Panc1 (cell line): ENCODE measurements around the gene SLCO3A1.

Experiments used
- POLR2AphosphoS5 ChIP-seq: IDR thresholded peaks from 2 replicates; pipeline ENCODE4 v1.6.1; 2012; ENCODE audit warnings: mild to moderate bottlenecking, low read depth, low read length, moderate library complexity
- SIN3A ChIP-seq: IDR thresholded peaks from 2 replicates; pipeline ENCODE4 v1.6.1; 2012; ENCODE audit warnings: low read depth, mild to moderate bottlenecking, low read length, moderate library complexity, borderline replicate concordance; ENCODE audit not compliant: insufficient read depth
- TCF7L2 ChIP-seq: IDR thresholded peaks from 2 replicates; pipeline ENCODE4 v1.6.1; 2011; ENCODE audit warnings: mild to moderate bottlenecking, low read depth, low read length, inconsistent platforms
- TF ChIP-seq, protein P1 (sequence below): fragments of 450-650 bp; IDR thresholded peaks from 2 replicates; pipeline ENCODE4 v1.5.1; 2017; ENCODE audit warnings: mild to moderate bottlenecking
- TF ChIP-seq, protein P2 (sequence below), 2 experiments: IDR thresholded peaks; 2 replicates each; pipeline ENCODE4 v1.6.1; 2011 to 2012; ENCODE audit warnings: low read depth in 2 of 2, control low read depth in 1 of 2, low read length in 1 of 2, mild to moderate bottlenecking in 1 of 2, moderate library complexity in 1 of 2; ENCODE audit not compliant: insufficient read depth in 1 of 2

GRCh38 chr15:91988071-91988470 is 134.6 kb downstream of the SLCO3A1 start:
- TF ChIP-seq, protein P1, sequence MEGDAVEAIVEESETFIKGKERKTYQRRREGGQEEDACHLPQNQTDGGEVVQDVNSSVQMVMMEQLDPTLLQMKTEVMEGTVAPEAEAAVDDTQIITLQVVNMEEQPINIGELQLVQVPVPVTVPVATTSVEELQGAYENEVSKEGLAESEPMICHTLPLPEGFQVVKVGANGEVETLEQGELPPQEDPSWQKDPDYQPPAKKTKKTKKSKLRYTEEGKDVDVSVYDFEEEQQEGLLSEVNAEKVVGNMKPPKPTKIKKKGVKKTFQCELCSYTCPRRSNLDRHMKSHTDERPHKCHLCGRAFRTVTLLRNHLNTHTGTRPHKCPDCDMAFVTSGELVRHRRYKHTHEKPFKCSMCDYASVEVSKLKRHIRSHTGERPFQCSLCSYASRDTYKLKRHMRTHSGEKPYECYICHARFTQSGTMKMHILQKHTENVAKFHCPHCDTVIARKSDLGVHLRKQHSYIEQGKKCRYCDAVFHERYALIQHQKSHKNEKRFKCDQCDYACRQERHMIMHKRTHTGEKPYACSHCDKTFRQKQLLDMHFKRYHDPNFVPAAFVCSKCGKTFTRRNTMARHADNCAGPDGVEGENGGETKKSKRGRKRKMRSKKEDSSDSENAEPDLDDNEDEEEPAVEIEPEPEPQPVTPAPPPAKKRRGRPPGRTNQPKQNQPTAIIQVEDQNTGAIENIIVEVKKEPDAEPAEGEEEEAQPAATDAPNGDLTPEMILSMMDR = no peak
- TF ChIP-seq, protein P2, sequence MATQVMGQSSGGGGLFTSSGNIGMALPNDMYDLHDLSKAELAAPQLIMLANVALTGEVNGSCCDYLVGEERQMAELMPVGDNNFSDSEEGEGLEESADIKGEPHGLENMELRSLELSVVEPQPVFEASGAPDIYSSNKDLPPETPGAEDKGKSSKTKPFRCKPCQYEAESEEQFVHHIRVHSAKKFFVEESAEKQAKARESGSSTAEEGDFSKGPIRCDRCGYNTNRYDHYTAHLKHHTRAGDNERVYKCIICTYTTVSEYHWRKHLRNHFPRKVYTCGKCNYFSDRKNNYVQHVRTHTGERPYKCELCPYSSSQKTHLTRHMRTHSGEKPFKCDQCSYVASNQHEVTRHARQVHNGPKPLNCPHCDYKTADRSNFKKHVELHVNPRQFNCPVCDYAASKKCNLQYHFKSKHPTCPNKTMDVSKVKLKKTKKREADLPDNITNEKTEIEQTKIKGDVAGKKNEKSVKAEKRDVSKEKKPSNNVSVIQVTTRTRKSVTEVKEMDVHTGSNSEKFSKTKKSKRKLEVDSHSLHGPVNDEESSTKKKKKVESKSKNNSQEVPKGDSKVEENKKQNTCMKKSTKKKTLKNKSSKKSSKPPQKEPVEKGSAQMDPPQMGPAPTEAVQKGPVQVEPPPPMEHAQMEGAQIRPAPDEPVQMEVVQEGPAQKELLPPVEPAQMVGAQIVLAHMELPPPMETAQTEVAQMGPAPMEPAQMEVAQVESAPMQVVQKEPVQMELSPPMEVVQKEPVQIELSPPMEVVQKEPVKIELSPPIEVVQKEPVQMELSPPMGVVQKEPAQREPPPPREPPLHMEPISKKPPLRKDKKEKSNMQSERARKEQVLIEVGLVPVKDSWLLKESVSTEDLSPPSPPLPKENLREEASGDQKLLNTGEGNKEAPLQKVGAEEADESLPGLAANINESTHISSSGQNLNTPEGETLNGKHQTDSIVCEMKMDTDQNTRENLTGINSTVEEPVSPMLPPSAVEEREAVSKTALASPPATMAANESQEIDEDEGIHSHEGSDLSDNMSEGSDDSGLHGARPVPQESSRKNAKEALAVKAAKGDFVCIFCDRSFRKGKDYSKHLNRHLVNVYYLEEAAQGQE (IDR thresholded peaks at IDR 0.05; ENCODE audit: insufficient read depth in 1 of 2, low read depth in 2 of 2, low read length in 1 of 2) = no peak
- no peak for TF ChIP-seq POLR2AphosphoS5
- TF ChIP-seq SIN3A = no peak
- TF ChIP-seq TCF7L2 = no peak
